Stimulated activated CD4-positive, alpha-beta T cell treated with anti-CD3 and anti-CD28 coated beads, Interleukin-1b, Interleukin-23, amount 100 ng/mL, for 48 hours (primary cell): ENCODE measurements around the gene AFF3.
"Not testable (repeated sequence)": the region's sequence is repeated elsewhere in the genome, so short reads cannot be mapped to it uniquely, and the experiment has no call there.

ENCODE experiments used
- DNase-seq: peaks from one replicate; pipeline ENCODE4 v3.0.0-alpha.2; 2020

Gene AFF3

GRCh38 chr2:100142393-100142792 lies at the start of gene AFF3:
Gene AFF3, minus strand, starts transcription at chr2:100142590. Its CDS starts 38,136 bp downstream, at chr2:100104454.
- DNase-seq = peak; percentile 68

DNA sequence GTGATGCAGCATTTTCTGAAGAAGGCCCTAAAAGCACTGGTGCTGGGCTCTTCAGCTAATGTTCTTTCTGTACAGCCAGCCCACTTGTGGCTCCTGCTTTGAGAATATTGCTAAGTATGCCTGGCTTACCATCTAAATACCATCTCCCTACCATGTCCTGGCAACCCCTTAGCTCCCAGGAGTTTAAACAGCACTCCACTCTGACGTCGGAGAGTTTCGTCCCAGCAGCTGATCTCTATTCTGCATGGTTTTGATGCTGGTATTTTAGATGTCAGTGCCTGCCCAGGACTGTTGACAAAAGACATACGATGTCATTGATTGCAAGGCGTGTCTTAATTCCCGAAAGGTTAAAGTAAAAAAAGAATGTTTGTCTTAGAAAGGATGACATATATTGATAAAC lies 47.0 kb upstream of the AFF3 start:
- DNase-seq = no peak

DNA sequence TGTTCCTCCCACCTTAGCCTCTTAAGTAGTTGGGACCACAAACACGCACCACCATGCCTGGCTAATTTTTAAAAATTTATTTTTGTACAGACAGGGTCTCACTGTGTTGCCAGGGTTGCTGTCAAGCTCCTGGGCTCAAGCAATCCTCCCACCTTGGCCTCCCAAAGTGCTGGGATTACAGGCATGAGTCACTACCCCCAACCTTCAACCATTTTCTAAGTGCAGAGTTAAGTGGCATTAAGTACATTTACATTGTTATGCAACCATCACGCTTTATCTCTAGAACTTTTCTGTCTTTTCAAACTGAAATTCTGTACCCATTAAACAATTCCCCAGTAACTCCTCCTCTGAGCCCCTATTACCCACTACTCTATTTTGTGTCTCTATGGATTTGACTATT lies 45.9 kb upstream of the AFF3 start:
- DNase-seq = no peak

GRCh38 chr2:100186126-100186525 lies 43.7 kb upstream of the AFF3 start:
- DNase-seq = no peak

GRCh38 chr2:100185516-100185915 lies 43.1 kb upstream of the AFF3 start:
- DNase-seq = no peak

GRCh38 chr2:100185105-100185504 lies 42.7 kb upstream of the AFF3 start:
- DNase-seq = no peak

GRCh38 chr2:100184055-100184737 lies 41.8 kb upstream of the AFF3 start:
- DNase-seq = no peak

GRCh38 chr2:100182494-100183361 lies 40.3 kb upstream of the AFF3 start:
- no peak for DNase-seq

- no peak for DNase-seq
These were observed 38.1 kb upstream of the AFF3 start for GRCh38 chr2:100180503-100180902.

DNA sequence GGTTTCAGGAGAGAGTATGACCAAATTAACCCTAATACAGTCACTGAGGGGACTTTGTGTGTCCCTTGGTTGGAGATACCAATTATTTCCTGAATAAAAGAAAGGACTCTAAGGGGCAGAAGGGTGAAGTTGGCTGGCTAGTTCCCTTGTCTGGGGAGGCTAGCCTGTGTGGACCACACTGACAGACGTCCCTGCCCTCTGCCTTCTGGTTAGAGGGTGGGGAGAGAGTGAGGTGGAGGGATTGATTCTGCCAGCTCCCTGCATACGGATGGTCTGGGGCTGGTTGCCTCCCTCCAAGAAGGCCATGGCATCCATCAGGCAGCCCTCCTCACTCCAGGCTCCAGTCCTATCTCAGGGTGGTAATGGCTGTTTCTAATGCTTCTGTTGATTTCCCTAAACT lies 37.4 kb upstream of the AFF3 start:
- no peak for DNase-seq

DNA sequence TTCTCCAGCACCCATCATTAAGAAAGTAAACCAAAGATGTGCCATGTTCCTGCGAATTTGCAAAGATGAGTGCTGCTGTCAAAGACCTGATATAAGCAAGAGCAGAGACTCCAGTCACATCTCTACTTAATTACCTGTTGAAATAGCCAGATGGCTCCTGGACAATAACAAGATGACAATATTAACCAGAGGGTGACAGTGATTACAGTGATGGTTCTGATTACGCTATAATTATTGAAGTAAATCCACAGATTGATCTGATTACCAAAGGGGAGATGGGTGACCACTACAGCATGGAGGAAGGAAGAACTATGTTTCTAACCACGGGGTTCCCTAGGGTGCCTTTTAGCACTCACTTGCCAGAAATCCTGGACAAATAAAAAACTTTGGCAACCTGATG lies 36.5 kb upstream of the AFF3 start:
- no peak for DNase-seq

- peak; percentile 16 for DNase-seq
These were observed 35.8 kb upstream of the AFF3 start for GRCh38 chr2:100178085-100178788.

GRCh38 chr2:100176925-100177324 lies 34.5 kb upstream of the AFF3 start:
- DNase-seq = no peak

- no peak for DNase-seq
These were observed 31.6 kb upstream of the AFF3 start for GRCh38 chr2:100174026-100174431.

DNA sequence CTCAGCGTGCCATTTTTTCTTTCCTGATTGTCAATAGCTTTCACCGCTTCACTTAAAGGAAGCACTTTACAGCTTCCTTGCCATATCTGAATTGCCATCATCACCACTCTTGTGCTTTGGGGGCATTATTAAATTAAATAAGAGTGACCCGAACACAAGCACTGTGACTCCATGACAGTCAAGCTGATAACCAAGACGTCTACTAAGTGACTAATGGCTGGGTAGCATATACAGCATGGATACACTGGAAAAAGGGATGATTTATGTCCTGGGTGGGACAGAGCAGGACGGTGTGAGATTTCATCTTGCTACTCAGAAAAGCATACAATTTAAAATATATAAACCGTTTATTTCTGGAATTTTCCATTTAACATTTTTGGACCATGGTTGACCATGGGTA lies 24.3 kb upstream of the AFF3 start:
- no peak for DNase-seq

GRCh38 chr2:100163605-100164004 lies 21.2 kb upstream of the AFF3 start:
- no peak for DNase-seq

DNA sequence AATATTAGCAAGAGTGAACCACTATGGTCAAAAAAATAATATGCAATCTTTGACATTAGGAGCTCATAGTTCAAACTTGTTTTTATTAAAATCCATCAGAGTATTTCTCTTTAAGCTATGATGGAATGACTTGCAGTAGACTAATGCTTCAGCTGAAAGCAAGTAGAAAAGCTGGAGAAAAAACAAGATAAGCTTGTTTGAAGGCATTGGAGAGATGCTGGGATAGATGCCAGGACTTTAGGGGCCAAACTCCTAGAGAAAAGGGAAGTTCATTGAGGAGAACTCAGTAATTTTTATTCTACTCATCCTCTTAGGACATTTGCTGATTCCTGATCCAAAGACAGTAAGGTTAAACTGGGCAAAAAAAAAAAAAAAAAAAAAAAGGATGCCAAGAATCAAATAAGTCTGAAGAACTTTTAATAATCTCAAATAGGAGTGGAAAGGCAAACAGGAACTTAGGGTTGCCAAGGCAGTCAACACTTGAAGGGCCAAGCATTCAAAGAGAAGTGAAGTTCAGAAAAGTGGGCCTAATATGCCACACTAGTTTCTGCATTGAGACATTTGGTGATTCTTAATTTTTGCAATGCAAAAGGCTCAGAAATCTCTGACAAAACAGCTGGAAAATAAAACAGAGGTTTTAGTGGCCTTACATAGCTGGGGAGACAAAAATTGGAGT lies 19.7 kb upstream of the AFF3 start:
- no peak for DNase-seq

DNA sequence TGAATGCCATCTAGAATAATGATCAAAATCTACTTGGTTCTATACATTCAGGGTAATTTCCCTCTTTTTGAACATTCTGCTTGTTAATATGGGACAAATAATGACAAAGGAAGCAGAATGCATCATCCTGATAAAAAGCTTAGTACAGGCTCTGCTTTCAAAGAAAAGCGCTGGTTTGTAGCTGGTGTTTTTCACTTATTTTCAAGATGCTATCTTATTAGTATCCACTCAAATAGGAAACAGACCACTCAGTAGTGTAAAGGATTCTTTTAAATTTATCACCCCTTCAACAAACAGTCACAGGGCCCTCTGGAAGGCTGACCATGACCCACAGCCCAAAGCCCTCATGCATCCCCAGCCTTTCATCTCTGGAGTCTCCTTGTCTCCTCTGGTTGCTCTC lies 18.0 kb upstream of the AFF3 start:
- DNase-seq = no peak

GRCh38 chr2:100151832-100152231 lies 9.4 kb upstream of the AFF3 start:
- not testable (repeated sequence) for DNase-seq

- DNase-seq = no peak
These were observed 8.9 kb upstream of the AFF3 start for GRCh38 chr2:100151310-100151709.

GRCh38 chr2:100148883-100149282 lies 6.5 kb upstream of the AFF3 start:
- DNase-seq = no peak

- no peak for DNase-seq
These were observed 4.2 kb upstream of the AFF3 start for GRCh38 chr2:100146657-100146960.

GRCh38 chr2:100145893-100146656 lies 3.7 kb upstream of the AFF3 start:
- DNase-seq = no peak
